Measurements from ENCODE around the gene MAP2K2. TPM values are rescaled to one million over a fixed set of nuclear protein-coding genes. Genes with fewer than 3 reads are reported as not detected.
A peak's percentile ranks its signal among the peaks of the same experiment; 100 is the strongest.

The MAP2K2 gene
- total RNA-seq, 1 donor from 2014 or later, result 139 TPM

GRCh38 chr19:4043966-4044715 is 79.8 kb downstream of the MAP2K2 start:
- no peak for DNase-seq (ENCODE audit: low spot score)

- no peak for DNase-seq (ENCODE audit: low spot score)
Measured at GRCh38 chr19:4043401-4043800, 80.5 kb downstream of the MAP2K2 start.

GRCh38 chr19:4042731-4043082 is 81.2 kb downstream of the MAP2K2 start:
- DNase-seq (ENCODE audit: low spot score), result peak; percentile 68

- DNase-seq (ENCODE audit: low spot score), result no peak
Measured at GRCh38 chr19:4042064-4042730, 81.7 kb downstream of the MAP2K2 start.

Other genes with a start within 250 kb of the MAP2K2 start
- gene ATCAY, start 243.4 kb downstream of the MAP2K2 start, total RNA-seq, result 0.63 TPM
- gene NMRK2, start 191.1 kb downstream of the MAP2K2 start, total RNA-seq, result not detected
- 113 TPM for gene DAPK3, start 153.0 kb downstream of the MAP2K2 start, total RNA-seq
- gene EEF2, start 138.7 kb downstream of the MAP2K2 start, total RNA-seq, result 2,245 TPM
- gene PIAS4, start 116.4 kb downstream of the MAP2K2 start, total RNA-seq, result 31.9 TPM
- 82.6 TPM for gene ZBTB7A, start 57.2 kb downstream of the MAP2K2 start, total RNA-seq
- 0.55 TPM for gene CREB3L3, start 29.5 kb upstream of the MAP2K2 start, total RNA-seq
- gene SIRT6, start 58.4 kb upstream of the MAP2K2 start, total RNA-seq, result 28.3 TPM
- 3.4 TPM for gene ANKRD24, start 58.6 kb upstream of the MAP2K2 start, total RNA-seq
- 5.6 TPM for gene EBI3, start 105.4 kb upstream of the MAP2K2 start, total RNA-seq
- 19.5 TPM for gene YJU2, start 123.0 kb upstream of the MAP2K2 start, total RNA-seq
- not detected for gene SHD, start 155.1 kb upstream of the MAP2K2 start, total RNA-seq
- gene TMIGD2, start 178.3 kb upstream of the MAP2K2 start, total RNA-seq, result 0.98 TPM
- gene FSD1, start 180.5 kb upstream of the MAP2K2 start, total RNA-seq, result 1.3 TPM
- 37.8 TPM for gene STAP2, start 214.7 kb upstream of the MAP2K2 start, total RNA-seq
- gene MPND, start 219.4 kb upstream of the MAP2K2 start, total RNA-seq, result 26.1 TPM

Data from mucosa of gallbladder (tissue), 1 donor.